DMS53 (cell line): ENCODE data around the gene LYRM2.

ENCODE experiments used
- DNase-seq: peaks from one replicate; lab custom pipeline; 2025; lab: John Stamatoyannopoulos, UW

The LYRM2 gene

GRCh38 chr6:89555031-89555430, 83.5 kb downstream of the LYRM2 start:
- DNase-seq: no peak

DNA sequence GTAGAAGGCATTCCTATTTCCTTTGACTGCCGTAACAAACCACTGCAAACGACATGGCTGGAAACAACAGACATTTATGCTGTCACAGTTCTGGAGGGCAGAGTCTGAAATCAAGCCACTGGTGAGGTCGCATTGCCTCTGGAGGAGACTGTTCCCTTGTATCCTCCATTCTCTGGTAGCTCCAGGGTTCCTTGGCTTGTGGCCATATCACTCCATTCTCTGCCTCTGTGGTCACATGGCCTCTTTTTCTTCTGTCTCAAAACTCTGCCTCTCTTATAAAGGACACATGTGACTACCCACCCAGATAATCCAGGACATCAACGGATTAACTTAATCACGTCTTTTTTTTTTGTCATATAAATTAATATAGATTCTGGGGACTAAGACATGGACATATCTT, 84.4 kb downstream of the LYRM2 start:
- DNase-seq: no peak

DNA sequence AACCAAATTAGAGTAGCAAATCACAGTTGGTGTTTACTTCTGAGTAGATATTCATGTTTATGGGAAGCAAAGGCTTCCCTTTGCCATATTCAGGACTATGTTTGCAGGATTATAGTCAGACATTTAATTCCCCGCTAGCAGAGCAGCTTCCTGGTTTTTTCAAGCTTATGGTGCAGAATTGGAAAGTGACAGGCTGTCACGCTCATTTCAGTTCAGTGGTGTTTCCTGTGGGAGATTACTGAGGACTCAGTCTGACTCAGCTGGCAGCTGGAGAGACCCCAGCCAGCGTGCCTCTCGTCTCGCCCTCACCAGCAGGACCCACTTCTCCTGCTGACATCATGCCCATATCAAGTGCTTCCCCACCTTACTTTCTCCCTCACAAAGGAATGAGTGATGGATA, 85.1 kb downstream of the LYRM2 start:
- DNase-seq: no peak

- no peak for DNase-seq
Measured at GRCh38 chr6:89547281-89547680, 91.3 kb downstream of the LYRM2 start.

GRCh38 chr6:89542866-89543265, 95.7 kb downstream of the LYRM2 start:
- no peak for DNase-seq

- no peak for DNase-seq
Measured at GRCh38 chr6:89542081-89542857, 96.3 kb downstream of the LYRM2 start.

DNA sequence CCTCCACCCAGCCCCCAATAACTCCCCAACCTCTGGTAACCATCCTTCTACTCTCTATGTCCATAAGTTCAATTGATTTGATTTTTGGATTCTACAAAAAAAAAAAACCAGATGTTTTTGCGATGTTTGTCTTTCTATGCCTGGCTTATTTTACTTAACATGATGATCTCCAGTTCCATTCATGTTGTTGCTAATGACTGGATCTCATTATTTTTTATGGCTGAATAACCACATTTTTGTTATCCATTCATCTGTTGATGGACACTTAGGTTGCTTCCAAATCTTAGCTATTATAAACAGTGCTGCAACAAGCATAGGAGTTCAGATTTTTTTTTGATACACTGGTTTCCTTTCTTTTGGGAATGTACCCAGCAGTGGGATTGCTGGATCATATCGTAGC, 98.8 kb downstream of the LYRM2 start:
- DNase-seq: no peak

DNA sequence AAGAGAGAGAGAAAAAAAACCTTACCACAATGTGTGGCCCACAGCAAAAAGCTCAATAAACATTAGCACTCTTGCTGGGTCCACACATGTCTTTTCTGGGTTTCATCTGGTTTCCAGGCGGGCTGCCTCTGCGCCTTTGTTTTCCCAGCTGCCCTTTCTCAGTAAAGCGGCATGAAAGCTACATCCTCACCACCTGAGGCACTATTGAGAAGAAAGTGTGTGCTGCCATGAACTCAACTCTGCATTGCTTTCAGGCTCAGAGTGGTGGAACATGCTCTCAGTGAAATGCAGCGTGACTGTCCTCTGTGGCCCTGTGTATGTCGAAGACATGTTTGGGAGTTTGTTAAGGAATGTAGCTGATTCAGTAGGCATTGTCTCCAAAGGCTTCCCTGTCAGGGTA, 102.3 kb downstream of the LYRM2 start:
- peak; percentile 33 for DNase-seq

DNA sequence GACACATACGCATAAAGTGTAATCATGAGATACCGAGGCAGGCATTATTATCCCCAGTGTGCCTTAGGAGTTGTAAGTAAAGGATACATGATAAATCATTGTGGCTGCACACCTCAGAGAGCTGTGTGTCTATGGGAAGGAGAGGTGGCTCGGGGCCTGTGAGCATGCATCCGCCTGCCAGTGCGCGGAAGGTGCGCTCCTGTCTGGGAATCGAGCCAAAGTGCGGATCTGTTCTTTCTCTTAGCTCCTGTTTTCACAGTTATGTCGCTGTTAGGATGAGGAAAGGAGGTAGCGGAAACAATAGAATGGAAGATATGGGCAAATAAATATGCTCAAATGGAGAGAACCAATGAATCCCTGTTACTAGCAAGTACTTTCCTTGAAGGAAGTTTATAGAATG, 107.6 kb downstream of the LYRM2 start:
- DNase-seq: no peak

DNA sequence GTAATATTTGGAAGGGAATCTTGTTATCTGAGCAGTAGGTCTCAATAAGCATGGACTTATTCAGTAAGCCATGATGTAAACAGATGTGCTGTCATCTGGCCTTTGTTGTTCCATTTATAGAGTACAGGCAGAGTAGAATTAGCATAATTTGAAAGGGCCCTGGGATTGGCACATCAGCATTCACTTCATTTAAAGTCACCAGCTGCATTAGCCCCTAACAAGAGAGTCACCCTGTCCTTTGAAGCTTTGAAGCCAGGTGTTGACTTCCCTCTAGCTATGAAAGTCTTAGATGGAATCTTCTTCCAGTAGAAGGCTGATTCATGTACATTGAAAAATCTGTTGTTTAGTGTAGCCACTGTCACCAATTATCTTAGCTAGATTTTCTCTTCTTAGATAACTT, 109.7 kb downstream of the LYRM2 start:
- no peak for DNase-seq

DNA sequence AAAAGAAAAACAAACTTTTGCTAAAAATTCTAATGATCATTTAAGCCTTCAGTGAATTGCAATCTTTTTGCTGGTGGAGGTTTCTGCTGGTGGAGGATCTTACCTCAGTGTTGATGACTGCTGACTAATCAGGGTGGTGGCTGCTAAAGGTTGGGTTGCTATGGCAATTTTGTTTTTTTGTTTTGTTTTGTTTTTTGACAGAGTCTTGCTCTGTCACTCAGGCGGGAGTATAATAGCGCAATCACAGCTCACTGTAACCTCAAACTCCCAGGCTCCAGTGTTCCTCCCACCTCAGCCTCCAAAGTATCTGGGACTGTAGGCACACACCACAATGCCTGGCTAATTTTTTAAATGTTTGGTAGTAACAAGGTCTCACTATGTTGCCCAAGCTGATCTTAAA, 110.9 kb downstream of the LYRM2 start:
- peak; percentile 20 for DNase-seq

DNA sequence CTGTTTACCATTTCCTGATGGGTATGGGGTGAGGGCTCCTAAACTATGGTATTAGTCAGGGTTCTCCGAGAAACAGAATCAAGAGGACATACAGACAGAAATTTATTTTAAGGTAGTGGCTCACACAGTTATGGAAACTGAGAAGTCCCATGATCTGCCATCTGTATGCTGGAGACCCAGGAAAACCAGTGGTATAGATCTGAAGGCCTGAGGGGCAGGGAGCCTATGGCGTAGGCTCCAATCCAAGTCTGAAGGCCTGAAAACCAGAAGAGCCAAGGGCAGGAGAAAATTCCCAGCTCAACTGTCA, 112.0 kb downstream of the LYRM2 start:
- no peak for DNase-seq

GRCh38 chr6:89525786-89526562, 112.6 kb downstream of the LYRM2 start:
- DNase-seq: no peak

DNA sequence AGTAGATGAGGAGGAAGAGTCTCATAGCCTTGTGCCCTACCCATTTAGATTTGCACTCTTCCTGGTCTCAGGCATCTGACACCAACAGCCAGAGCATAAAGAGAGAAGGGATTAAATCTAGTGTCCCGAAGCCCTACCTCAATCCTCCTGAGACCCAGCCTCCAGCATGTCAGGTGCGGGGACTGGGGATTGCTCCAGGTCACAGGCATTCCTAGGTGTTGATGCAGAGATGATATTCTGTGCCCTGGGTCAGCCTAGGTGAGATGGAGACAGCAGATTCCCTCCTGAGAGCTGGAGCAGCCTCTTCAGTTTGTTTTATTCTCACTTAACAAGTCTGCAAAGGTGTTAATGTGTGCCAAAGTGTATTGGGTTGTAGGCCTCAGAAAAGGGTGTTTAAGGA, 115.8 kb downstream of the LYRM2 start:
- DNase-seq: no peak

DNA sequence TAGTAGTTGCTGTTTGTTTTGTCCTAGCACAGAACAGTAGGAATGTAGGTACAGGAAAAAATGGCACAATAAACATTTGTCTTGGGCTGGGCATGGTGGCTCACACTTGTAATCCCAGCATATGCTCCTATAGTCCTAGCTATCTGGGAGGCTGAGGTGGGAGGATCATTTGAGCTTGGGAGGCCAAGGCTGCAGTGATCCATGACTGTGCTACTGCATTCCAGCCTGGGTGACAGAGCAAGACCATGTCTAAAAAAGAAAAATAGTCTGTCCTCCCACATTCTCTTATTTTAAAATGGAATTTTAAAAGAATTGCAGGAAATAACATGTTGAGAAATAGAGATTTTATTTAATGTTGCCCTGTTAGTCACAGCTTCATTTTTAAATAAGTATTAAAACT, 117.8 kb downstream of the LYRM2 start:
- DNase-seq: no peak

GRCh38 chr6:89518352-89519055, 120.0 kb downstream of the LYRM2 start:
- no peak for DNase-seq
